ENCODE measurements around the gene C10orf53. TPM values are rescaled to one million over a fixed set of nuclear protein-coding genes. Genes with fewer than 3 reads are reported as not detected.

Gene C10orf53
- total RNA-seq, 1 experiment from 2014 or later, result not detected

GRCh38 chr10:49645417-49645816, 34.0 kb upstream of the C10orf53 start:
- POLR2A ChIA-PET, result no interaction called here
- no peaks in the 10 kb centered on the region for H3K36me3 Mint-ChIP-seq
- H3K27me3 Mint-ChIP-seq (ENCODE audit: low read depth), result peaks cover 18% of the 10 kb centered on the region
- H3K4me1 Mint-ChIP-seq, result peaks cover 14% of the 10 kb centered on the region
- ATAC-seq (no peak), DNase-seq (ENCODE audit: low spot score) (peak; percentile 1)
- no peak overlapping the region for H3K27ac Mint-ChIP-seq
- no peaks in the 10 kb centered on the region for H3K9me3 Mint-ChIP-seq
- TF ChIP-seq CREM (CRISPR knock-in tag; IDR thresholded peaks at IDR 0.05), result no peak
- no peak for TF ChIP-seq TCF7 (CRISPR knock-in tag; IDR thresholded peaks at IDR 0.05; ENCODE audit: low read depth)
- TF ChIP-seq, protein P1, sequence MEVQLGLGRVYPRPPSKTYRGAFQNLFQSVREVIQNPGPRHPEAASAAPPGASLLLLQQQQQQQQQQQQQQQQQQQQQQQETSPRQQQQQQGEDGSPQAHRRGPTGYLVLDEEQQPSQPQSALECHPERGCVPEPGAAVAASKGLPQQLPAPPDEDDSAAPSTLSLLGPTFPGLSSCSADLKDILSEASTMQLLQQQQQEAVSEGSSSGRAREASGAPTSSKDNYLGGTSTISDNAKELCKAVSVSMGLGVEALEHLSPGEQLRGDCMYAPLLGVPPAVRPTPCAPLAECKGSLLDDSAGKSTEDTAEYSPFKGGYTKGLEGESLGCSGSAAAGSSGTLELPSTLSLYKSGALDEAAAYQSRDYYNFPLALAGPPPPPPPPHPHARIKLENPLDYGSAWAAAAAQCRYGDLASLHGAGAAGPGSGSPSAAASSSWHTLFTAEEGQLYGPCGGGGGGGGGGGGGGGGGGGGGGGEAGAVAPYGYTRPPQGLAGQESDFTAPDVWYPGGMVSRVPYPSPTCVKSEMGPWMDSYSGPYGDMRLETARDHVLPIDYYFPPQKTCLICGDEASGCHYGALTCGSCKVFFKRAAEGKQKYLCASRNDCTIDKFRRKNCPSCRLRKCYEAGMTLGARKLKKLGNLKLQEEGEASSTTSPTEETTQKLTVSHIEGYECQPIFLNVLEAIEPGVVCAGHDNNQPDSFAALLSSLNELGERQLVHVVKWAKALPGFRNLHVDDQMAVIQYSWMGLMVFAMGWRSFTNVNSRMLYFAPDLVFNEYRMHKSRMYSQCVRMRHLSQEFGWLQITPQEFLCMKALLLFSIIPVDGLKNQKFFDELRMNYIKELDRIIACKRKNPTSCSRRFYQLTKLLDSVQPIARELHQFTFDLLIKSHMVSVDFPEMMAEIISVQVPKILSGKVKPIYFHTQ (CRISPR knock-in tag; IDR thresholded peaks at IDR 0.05), result no peak
- TF ChIP-seq, protein P2, sequence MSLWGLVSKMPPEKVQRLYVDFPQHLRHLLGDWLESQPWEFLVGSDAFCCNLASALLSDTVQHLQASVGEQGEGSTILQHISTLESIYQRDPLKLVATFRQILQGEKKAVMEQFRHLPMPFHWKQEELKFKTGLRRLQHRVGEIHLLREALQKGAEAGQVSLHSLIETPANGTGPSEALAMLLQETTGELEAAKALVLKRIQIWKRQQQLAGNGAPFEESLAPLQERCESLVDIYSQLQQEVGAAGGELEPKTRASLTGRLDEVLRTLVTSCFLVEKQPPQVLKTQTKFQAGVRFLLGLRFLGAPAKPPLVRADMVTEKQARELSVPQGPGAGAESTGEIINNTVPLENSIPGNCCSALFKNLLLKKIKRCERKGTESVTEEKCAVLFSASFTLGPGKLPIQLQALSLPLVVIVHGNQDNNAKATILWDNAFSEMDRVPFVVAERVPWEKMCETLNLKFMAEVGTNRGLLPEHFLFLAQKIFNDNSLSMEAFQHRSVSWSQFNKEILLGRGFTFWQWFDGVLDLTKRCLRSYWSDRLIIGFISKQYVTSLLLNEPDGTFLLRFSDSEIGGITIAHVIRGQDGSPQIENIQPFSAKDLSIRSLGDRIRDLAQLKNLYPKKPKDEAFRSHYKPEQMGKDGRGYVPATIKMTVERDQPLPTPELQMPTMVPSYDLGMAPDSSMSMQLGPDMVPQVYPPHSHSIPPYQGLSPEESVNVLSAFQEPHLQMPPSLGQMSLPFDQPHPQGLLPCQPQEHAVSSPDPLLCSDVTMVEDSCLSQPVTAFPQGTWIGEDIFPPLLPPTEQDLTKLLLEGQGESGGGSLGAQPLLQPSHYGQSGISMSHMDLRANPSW (CRISPR knock-in tag; conservative IDR thresholded peaks at IDR 0.05; ENCODE audit: low read depth), result no peak
- CTCF ChIA-PET, result interaction anchor here (1.0 to 1.4 kb wide), 3 partner anchors 9 to 52 kb away, joined by 3 to 6 read pairs (median 3); no protein-coding TSS in a partner anchor
- H3K4me3 Mint-ChIP-seq, result no peak overlapping the region

DNA sequence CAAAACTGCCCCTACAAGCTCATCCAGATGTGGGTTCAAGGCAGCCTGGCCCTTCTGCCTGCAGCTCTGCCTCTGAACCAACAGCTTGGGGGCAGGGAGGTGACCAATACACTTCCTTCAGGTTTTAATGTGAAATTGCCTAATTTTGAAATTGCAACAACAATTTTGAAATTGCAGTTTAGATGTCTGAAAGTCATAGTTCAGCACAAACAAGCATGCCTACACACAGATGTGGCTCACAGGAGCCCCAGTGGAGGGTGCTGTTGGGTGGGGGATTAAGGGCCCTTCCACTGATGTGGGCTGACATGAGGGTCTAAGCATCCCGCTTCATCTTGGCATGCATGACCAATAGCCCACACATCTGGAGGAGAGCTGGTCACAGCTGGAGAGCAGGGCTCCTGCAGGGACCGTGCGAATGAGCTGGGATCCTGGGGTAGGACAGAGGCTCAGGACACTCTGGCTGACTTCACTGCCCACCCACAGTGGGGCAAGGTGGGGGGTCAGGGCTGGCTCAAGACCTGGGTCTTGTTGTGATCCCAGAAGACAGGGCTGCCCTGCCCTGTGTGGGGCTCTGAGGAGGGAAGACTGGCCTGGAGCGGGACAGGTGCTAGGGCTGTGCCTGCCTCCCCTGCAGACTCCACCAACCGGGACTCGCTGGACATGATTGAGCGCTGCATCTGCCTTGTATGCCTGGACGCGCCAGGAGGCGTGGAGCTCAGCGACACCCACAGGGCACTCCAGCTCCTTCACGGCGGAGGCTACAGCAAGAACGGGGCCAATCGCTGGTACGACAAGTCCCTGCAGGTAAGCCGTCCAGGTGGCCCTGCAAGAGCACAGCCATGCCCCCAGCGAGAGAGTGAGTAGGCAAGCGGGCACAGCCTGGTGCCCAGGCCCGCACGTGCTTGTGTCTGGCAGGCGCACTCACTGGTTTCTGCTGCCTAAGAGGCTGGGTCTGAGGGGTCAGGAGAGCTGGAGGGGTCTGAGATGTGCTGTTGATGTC, 33.3 kb upstream of the C10orf53 start:
- Mint-ChIP-seq H3K4me3 (no peak overlapping the region), H3K27me3 (ENCODE audit: low read depth) (peaks cover 17% of the 10 kb centered on the region), H3K36me3 (no peaks in the 10 kb centered on the region), H3K27ac (no peak overlapping the region), H3K9me3 (no peaks in the 10 kb centered on the region), H3K4me1 (peaks cover 14% of the 10 kb centered on the region)
- ATAC-seq (peak; percentile 39), DNase-seq (ENCODE audit: low spot score) (peak; percentile 16)
- TF ChIP-seq SMAD4 (CRISPR knock-in tag; IDR thresholded peaks at IDR 0.05), result no peak
- no peak for TF ChIP-seq HMGXB4 (CRISPR knock-in tag; IDR thresholded peaks at IDR 0.05)
- TF ChIP-seq FOXJ3 (CRISPR knock-in tag; IDR thresholded peaks at IDR 0.05; ENCODE audit: borderline replicate concordance), result no peak
- POLR2A ChIA-PET, result no interaction called here
- CTCF ChIA-PET, result interaction anchor here (0.5 to 1.4 kb wide), 5 partner anchors 8 to 297 kb away, joined by 3 to 6 read pairs (median 3); no protein-coding TSS in a partner anchor

DNA sequence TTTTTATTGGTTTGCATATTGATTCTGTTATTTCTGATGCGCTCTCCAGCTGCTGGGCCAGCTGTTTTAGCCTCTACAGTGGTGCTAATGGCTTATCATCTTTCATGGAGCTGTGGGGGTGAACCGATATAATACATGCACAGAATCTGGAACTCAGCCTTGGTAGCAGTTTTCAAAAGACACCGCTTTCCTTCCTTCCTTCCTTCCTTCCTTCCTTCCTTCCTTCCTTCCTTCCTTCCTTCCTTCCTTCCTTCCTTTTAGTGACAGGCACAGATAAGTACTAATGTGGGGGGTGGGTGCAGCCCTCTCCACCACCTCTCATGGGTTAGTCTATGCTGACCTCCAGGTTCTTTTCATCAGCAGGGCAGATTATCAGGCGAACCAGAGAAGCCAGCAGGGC, 31.9 kb upstream of the C10orf53 start:
- no peak for DNase-seq (ENCODE audit: low spot score)
- ChIA-PET POLR2A (no interaction called here), CTCF (no interaction called here)
- Mint-ChIP-seq H3K4me1 (peaks cover 14% of the 10 kb centered on the region), H3K27ac (no peak overlapping the region), H3K4me3 (no peak overlapping the region), H3K27me3 (ENCODE audit: low read depth) (peaks cover 14% of the 10 kb centered on the region), H3K36me3 (no peaks in the 10 kb centered on the region), H3K9me3 (no peaks in the 10 kb centered on the region)
- no peak for ATAC-seq
- no peak for TF ChIP-seq OVOL2 (CRISPR knock-in tag; IDR thresholded peaks at IDR 0.05; ENCODE audit: borderline replicate concordance)
- TF ChIP-seq, protein P1 (CRISPR knock-in tag; IDR thresholded peaks at IDR 0.05), result no peak
- no peak for TF ChIP-seq CBFB (CRISPR knock-in tag; IDR thresholded peaks at IDR 0.05; ENCODE audit: low read depth)
- TF ChIP-seq SP1 (CRISPR knock-in tag; conservative IDR thresholded peaks at IDR 0.05), result no peak
- TF ChIP-seq ATF1 (CRISPR knock-in tag; IDR thresholded peaks at IDR 0.05), result no peak
- no peak for TF ChIP-seq PRRX2 (CRISPR knock-in tag; IDR thresholded peaks at IDR 0.05)
- no peak for TF ChIP-seq IRF2 (CRISPR knock-in tag; IDR thresholded peaks at IDR 0.05; ENCODE audit: borderline replicate concordance, low read depth)
- no peak for TF ChIP-seq SMAD3 (CRISPR knock-in tag; IDR thresholded peaks at IDR 0.05; ENCODE audit: borderline replicate concordance)
- no peak for TF ChIP-seq GTF2I (CRISPR knock-in tag; conservative IDR thresholded peaks at IDR 0.05)
- no peak for TF ChIP-seq CREM (CRISPR knock-in tag; IDR thresholded peaks at IDR 0.05)
- TF ChIP-seq ZNF232 (CRISPR knock-in tag; IDR thresholded peaks at IDR 0.05), result no peak
- no peak for TF ChIP-seq ZNF423 (CRISPR knock-in tag; IDR thresholded peaks at IDR 0.05)
- no peak for TF ChIP-seq TCF7 (CRISPR knock-in tag; IDR thresholded peaks at IDR 0.05; ENCODE audit: low read depth)
- TF ChIP-seq ATF3 (CRISPR knock-in tag; conservative IDR thresholded peaks at IDR 0.05), result no peak
- TF ChIP-seq FOXJ3 (CRISPR knock-in tag; IDR thresholded peaks at IDR 0.05; ENCODE audit: borderline replicate concordance), result no peak

Data from WTC11 (cell line).